ENCODE results near the gene FAT2.
A peak's percentile ranks its signal among the peaks of the same experiment; 100 is the strongest.
"Not testable (repeated sequence)": the region's sequence is repeated elsewhere in the genome, so short reads cannot be mapped to it uniquely, and the experiment has no call there.

Gene FAT2

GRCh38 chr5:151580858-151581257 is 10.3 kb downstream of the FAT2 start:
- no peak for DNase-seq (ENCODE audit: low spot score)

- DNase-seq (ENCODE audit: low spot score): no peak
Observed at GRCh38 chr5:151580239-151580638, 10.9 kb downstream of the FAT2 start.

- not testable (repeated sequence) for DNase-seq (ENCODE audit: low spot score)
Observed at GRCh38 chr5:151579146-151579545, 12.0 kb downstream of the FAT2 start.

GRCh38 chr5:151578326-151579025 is 12.7 kb downstream of the FAT2 start:
- DNase-seq (ENCODE audit: low spot score): no peak

GRCh38 chr5:151577566-151577965 is 13.6 kb downstream of the FAT2 start:
- peak; percentile 15 for DNase-seq (ENCODE audit: low spot score)

- no peak for DNase-seq (ENCODE audit: low spot score)
Observed at GRCh38 chr5:151574444-151574996, 16.6 kb downstream of the FAT2 start.

GRCh38 chr5:151572657-151573368 is 18.3 kb downstream of the FAT2 start:
- no peak for DNase-seq (ENCODE audit: low spot score)

GRCh38 chr5:151571270-151572173 is 19.6 kb downstream of the FAT2 start:
- no peak for DNase-seq (ENCODE audit: low spot score)

GRCh38 chr5:151570512-151571269 is 20.4 kb downstream of the FAT2 start:
- no peak for DNase-seq (ENCODE audit: low spot score)

- DNase-seq (ENCODE audit: low spot score): no peak
Observed at GRCh38 chr5:151570058-151570457, 21.1 kb downstream of the FAT2 start.

- DNase-seq (ENCODE audit: low spot score): no peak
Observed at GRCh38 chr5:151569132-151570046, 21.7 kb downstream of the FAT2 start.

GRCh38 chr5:151568036-151568435 is 23.1 kb downstream of the FAT2 start:
- no peak for DNase-seq (ENCODE audit: low spot score)

- DNase-seq (ENCODE audit: low spot score): no peak
Observed at GRCh38 chr5:151565971-151566370, 25.2 kb downstream of the FAT2 start.

- DNase-seq (ENCODE audit: low spot score): no peak
Observed at GRCh38 chr5:151562019-151562707, 29.0 kb downstream of the FAT2 start.

- no peak for DNase-seq (ENCODE audit: low spot score)
Observed at GRCh38 chr5:151557951-151558350, 33.2 kb downstream of the FAT2 start.

GRCh38 chr5:151557466-151557865 is 33.7 kb downstream of the FAT2 start:
- DNase-seq (ENCODE audit: low spot score): no peak

GRCh38 chr5:151556806-151557205 is 34.3 kb downstream of the FAT2 start:
- peak; percentile 12 for DNase-seq (ENCODE audit: low spot score)

GRCh38 chr5:151555760-151556576 is 35.2 kb downstream of the FAT2 start:
- DNase-seq (ENCODE audit: low spot score): no peak

GRCh38 chr5:151553695-151554094 is 37.4 kb downstream of the FAT2 start:
- no peak for DNase-seq (ENCODE audit: low spot score)
